Fibroblast of lung (primary cell): Measurements from ENCODE around the gene MPL.
A peak's percentile ranks its signal among the peaks of the same experiment; 100 is the strongest.

ENCODE experiments used
- EZH2 ChIP-seq: IDR thresholded peaks from 2 replicates; pipeline ENCODE4 v1.5.1; 2012; ENCODE audit warnings: low read length, control low read depth, mild to moderate bottlenecking; ENCODE audit errors: missing control alignments
- TF ChIP-seq, protein P1 (sequence below), 2 donors: IDR thresholded peaks in 1 of 2; conservative IDR thresholded peaks in 1 of 2; 1 replicate in 1 of 2; 2 replicates in 1 of 2; pipeline ENCODE4 v1.5.1; 2011 to 2012; ENCODE audit warnings: low read length in 2 of 2, control low read depth in 1 of 2, inconsistent platforms in 1 of 2, low read depth in 1 of 2, mild to moderate bottlenecking in 1 of 2

GRCh38 chr1:43367904-43368645 is 30.5 kb downstream of the MPL start, which contains the start of gene ELOVL1:
- TF ChIP-seq, protein P1, sequence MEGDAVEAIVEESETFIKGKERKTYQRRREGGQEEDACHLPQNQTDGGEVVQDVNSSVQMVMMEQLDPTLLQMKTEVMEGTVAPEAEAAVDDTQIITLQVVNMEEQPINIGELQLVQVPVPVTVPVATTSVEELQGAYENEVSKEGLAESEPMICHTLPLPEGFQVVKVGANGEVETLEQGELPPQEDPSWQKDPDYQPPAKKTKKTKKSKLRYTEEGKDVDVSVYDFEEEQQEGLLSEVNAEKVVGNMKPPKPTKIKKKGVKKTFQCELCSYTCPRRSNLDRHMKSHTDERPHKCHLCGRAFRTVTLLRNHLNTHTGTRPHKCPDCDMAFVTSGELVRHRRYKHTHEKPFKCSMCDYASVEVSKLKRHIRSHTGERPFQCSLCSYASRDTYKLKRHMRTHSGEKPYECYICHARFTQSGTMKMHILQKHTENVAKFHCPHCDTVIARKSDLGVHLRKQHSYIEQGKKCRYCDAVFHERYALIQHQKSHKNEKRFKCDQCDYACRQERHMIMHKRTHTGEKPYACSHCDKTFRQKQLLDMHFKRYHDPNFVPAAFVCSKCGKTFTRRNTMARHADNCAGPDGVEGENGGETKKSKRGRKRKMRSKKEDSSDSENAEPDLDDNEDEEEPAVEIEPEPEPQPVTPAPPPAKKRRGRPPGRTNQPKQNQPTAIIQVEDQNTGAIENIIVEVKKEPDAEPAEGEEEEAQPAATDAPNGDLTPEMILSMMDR (conservative IDR thresholded peaks at IDR 0.05 in 1 of 2, IDR thresholded peaks at IDR 0.05 in 1 of 2; ENCODE audit: low read depth in 1 of 2, low read length in 2 of 2) = peak; percentile 24 to 33
- no peak for TF ChIP-seq EZH2
